ENCODE measurements around the gene CNTNAP3.
"Not testable (repeated sequence)": the region's sequence is repeated elsewhere in the genome, so short reads cannot be mapped to it uniquely, and the experiment has no call there.

CNTNAP3 gene

DNA sequence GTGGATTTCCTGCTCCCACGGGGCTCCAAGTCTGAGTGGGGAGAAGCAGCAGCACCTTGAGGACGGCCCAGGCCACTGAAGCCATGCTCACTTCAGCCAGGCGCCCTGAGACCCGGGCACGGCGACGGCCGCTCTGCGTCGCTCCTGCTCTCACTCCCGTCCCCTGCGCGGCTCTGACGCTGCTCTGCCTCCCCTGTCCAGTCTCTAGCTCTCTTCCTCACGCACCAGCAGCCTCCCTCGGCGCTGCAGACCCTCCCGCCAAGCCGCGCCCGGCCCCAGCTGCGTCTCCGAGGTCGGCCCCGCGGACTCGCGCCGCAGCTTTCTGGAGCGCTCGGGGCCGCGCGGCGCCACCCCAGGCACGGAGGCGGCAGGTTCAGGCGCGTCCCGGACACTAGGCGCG is at the start of gene CNTNAP3:
Gene CNTNAP3 (minus strand): TSS at position 188 of the 400 bp plus-strand sequence. CDS start 103 bp downstream, at position 85.
- DNase-seq (ENCODE audit: low read depth, low spot score): not testable (repeated sequence)

- not testable (repeated sequence) for DNase-seq (ENCODE audit: low read depth, low spot score)
Observed at GRCh38 chr9:39279995-39280394, 8.0 kb downstream of the CNTNAP3 start.

DNA sequence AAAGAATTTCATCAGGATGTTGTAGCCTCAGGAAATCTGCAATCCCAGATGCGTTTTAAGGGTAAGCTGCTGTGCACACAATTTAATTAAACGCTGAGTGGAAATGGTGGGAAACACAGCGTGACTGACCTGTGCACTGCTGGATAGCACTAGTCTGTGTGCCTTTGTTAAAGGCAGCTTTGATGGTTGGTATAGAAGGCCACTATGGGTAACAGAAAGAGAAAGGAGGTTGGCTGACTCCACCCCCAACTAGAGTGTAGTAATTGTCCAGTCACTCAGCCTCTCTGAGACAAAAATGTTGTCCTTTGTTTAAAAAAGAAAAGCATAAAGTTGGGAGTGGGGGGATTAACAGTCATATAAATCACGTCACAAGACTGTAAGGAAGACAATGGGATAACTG is 45.5 kb downstream of the CNTNAP3 start:
- not testable (repeated sequence) for DNase-seq (ENCODE audit: low read depth, low spot score)

DNA sequence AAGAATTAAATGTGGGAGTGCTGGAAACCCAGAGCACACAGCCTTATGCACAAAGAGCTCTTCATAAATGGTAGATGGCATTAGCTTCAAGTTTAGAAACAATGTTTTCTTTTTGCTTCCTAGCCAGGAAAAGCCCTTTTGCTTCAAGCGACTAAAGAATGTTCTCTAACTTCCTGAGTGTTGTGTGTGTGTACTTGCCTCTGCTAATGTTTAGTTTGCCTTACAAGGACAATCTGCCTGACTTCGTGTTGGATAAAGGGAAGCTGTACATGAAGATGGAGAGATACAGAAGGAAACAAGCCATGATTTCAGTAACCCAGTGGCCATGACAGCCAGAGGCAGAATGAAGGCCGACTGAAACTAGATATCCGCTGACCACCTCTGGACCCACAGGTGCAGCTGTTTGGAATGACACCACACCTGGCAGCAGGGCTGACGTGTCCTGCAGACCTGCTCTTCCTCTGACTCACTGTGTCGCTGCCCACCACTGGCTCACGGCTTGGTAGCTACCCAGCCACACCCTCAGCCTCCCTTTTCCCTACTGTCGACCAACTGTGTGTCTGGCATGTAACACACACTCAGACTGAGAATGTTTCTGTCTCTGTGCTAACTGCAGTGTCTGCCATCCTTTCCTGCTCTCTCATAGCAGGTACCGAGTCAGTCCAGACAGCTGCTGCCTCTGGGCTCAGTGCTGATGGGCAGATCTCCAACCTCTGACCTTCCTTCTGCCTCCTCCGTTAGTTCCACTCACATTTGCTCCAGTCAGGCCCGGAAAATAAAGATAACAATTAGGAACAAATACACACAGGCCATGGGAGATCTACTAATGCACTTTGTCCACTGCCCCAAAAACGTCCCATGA is 55.6 kb downstream of the CNTNAP3 start:
- DNase-seq (ENCODE audit: low read depth, low spot score): not testable (repeated sequence)

DNA sequence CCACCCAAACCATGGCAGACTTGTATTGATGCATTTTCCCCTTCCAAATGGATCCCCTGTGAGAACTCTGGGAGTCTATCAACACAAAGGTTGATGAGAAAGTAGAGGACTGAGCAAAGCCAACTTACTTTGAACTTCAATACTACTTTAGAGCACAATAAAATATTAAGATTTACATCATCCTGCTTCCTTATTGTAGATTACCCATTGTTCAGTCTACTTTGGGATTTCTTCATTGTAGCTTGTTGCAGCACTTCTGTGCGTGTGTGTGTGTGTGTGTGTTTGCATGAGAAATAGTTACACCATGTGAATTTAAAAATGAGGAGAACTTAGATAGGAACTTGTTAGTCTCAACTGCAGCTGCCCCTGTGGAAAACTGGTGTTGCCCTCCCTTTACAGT is 72.0 kb downstream of the CNTNAP3 start:
- not testable (repeated sequence) for DNase-seq (ENCODE audit: low read depth, low spot score)

GRCh38 chr9:39209773-39210172 is 78.2 kb downstream of the CNTNAP3 start:
- not testable (repeated sequence) for DNase-seq (ENCODE audit: low read depth, low spot score)

DNA sequence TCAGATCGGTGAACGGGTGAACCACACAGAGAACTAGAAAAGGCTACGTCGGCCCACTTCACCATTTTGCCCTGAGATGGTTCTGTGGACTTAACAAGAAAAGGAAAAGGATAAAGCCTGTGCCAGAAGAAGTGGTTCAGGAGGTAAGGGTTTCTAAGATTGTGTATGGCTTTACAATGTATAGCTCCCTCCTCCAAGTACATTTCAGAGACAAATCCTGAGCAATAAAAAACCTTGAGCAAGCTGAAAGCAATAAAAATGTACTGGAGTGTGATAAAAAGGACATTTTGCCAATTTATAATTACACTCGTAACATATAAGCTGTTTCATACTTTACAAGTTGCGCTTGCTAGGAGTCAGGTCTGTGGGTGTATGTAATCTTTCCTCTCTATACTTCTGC is 81.3 kb downstream of the CNTNAP3 start:
- not testable (repeated sequence) for DNase-seq (ENCODE audit: low read depth, low spot score)

- DNase-seq (ENCODE audit: low read depth, low spot score): not testable (repeated sequence)
Observed at GRCh38 chr9:39205842-39206241, 82.1 kb downstream of the CNTNAP3 start.

- DNase-seq (ENCODE audit: low read depth, low spot score): not testable (repeated sequence)
Observed at GRCh38 chr9:39200412-39200811, 87.6 kb downstream of the CNTNAP3 start.

- not testable (repeated sequence) for DNase-seq (ENCODE audit: low read depth, low spot score)
Observed at GRCh38 chr9:39198000-39198709, 89.8 kb downstream of the CNTNAP3 start.

DNA sequence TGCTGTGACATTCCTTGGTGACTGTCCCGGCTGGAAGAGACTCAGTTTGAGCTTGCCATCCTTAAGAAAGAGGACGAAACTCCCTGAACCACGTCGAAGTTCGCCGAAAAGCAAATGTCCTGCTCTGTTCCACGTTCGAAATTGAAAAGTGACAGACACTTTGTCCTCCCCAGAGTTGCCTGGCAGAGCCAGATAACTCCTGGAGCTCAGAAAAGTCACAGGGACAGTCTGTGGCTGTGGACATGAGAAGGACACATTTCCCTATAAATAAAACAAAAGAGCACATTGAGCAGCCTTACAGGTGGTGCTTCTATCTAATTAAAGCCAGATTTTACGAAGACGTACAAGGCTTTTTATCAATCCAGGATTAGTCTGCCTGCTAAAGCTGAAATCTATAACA is 116.6 kb downstream of the CNTNAP3 start:
- not testable (repeated sequence) for DNase-seq (ENCODE audit: low read depth, low spot score)

DNA sequence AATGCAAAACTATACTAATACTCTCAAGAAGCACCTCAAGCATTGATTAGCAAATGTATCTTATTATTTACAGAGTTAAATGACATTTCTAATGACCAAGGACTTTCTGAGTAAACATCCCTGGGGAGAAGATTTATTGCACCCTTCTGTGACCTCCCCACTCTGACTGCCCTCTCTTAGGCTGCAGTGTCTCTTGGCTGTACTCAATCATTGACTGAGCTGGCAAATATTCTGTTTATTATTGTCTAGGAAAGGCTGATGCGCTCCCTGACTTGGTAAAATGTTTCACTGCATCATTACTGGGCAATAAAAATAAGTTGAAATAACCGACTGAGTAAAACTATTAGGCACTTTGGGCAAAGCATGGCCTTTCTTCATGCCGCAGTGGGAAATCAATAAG is 130.3 kb downstream of the CNTNAP3 start:
- DNase-seq (ENCODE audit: low read depth, low spot score): not testable (repeated sequence)

DNA sequence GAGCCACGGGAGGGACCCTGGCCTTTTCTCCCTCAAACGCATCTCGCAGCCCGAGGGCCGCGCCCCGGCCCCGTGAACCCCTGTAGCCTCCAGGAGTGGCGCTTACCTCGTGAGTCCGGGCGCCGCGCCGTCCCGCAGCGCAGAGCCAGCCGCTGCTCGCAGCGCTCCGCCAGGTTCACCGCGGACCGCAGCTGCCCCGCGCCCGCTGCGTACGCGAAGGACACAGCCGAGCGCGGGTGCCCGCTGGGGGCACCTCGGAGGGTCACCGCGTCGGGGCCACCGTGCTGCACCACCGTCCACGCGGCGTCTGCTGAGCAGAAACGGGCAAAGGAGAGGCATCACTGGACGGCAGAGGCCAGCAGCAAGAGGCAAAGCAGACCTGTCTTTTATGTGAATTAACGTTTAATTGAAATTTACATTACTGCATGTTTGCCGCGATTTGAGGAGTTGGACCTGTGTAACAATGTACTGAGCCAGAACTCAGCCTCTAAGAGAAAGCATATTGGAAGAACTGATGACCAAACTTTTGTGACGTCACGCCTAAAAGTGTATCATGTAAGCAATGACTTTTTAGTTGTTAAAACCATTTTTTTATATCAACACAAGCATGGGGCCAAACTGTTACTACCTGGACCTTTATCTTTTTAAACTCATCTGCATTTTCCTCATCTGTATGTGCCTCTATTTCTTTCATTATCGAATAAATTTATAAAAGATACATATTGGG is 155.0 kb downstream of the CNTNAP3 start:
- not testable (repeated sequence) for DNase-seq (ENCODE audit: low read depth, low spot score)

DNA sequence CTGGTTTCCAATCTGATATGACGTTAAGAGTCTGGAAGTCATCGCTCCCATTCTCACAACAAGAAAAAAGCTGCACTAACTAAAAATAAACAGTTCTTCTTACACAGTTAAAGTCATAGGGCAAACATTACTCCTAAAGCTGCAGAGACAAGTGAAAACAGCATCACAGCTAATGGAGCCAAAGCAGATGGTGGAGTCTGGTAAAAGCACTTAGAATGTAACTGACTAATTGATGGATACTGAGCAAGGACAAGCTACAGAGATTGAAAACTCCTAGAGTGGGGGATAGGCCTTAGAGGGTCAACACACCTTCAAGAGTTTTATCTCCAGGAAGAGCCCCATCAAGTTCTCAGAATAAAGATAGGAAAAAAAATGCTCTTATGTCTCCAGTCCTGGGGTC is 166.6 kb downstream of the CNTNAP3 start:
- DNase-seq (ENCODE audit: low read depth, low spot score): not testable (repeated sequence)

- not testable (repeated sequence) for DNase-seq (ENCODE audit: low read depth, low spot score)
Observed at GRCh38 chr9:39111746-39112145, 176.2 kb downstream of the CNTNAP3 start.

DNA sequence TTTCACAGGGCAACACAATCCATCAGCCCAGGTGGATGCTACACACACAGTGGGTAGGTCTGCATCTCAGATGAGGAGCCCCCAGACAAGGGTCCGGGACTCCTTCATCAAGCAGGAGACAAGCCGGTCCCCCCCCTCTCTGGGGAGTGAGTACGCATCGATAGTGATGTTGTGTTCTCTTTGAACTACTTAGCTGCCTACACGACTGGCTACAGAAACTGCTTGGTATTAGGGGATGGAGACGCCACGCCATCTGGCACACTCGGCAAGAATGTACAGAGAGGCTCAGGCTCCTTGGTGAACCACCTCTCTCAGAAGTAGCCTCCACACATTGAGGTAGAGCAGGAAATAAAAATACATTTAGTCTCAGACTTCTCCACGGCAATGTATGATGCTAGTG is 179.8 kb downstream of the CNTNAP3 start:
- no peak for DNase-seq (ENCODE audit: low read depth, low spot score)

GRCh38 chr9:39097208-39097607 is 190.8 kb downstream of the CNTNAP3 start:
- not testable (repeated sequence) for DNase-seq (ENCODE audit: low read depth, low spot score)

DNA sequence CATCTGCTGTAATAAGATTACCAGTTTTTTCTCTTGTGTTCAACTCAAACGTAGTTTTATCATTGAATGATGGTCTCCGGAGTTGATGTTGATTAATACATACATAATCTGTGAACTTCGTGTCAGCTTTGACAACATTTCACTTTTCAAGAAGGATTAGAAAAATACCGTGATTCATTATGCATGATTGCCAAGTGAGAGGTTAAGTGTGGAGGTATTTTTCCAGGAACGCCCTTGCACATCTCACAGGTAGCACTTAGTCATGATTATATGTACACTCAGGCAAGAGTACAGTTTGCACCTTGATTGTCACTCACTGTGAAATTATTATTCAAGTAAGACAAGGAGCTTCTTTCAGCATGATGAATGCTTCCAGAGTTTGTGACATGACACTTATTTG is 202.7 kb downstream of the CNTNAP3 start:
- not testable (repeated sequence) for DNase-seq (ENCODE audit: low read depth, low spot score)

- DNase-seq (ENCODE audit: low read depth, low spot score): not testable (repeated sequence)
Observed at GRCh38 chr9:39082574-39082973, 205.4 kb downstream of the CNTNAP3 start.

DNA sequence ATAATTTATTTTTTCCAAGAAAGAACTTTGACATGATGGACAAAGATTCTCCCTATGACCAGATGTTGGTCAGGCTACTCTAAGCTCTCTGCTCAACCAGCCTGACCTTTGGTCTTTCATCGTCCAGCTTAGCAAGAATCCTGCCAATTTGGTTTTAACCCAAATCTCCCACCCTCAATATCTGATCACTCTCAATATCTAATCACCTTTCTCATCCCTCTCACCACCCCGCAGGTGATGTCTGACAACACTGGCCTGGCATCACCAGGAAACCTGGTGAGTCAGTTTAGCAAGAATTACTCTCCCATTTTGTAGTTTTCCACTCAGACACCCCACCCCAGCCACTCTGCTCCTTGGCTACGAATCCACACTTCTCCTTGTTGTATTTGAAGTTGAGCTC is 207.9 kb downstream of the CNTNAP3 start:
- DNase-seq (ENCODE audit: low read depth, low spot score): not testable (repeated sequence)

DNA sequence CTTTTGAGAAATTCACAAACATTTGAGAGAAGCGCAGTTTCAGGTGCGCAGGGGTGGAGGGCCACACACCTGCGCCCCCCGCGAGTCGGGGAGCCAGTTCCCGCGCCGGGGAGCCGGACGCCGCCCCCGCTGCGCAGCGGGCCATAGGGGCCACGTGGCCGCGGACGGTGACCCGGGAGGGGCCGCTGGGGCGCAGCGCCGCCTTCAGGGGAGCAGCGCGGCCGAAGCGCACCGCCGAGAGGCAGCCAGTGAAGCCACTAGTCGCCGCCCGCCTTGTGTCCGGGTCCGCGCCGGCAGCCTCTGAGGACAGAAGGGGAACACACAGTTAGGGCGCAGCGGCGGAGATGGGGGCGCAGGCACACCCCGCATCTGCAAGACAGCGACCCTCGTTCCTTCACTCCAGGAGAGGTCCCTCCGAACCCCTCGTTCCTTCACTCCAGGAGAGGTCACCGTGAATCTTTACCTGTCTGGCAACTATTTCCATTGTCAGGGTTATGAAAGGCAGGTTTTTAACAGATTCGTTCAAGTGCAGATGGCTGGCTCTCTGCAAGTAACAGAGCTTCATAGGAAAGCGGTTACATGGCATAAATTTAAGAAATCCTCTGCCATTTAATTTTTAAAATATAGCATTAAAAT is 209.2 kb downstream of the CNTNAP3 start:
- not testable (repeated sequence) for DNase-seq (ENCODE audit: low read depth, low spot score)

Measured in activated CD4-positive, CD25-positive, alpha-beta regulatory T cell treated with anti-CD3 and anti-CD28 coated beads, Interleukin-2, amount 50 U/mL, for 16 hours (primary cell).